HEK293 (cell line): ENCODE results near the gene EPS8.
A peak's percentile ranks its signal among the peaks of the same experiment; 100 is the strongest.

Experiments
- CTCF ChIA-PET: fragments of 350-600 bp; formaldehyde crosslinking; extraction: SDS; loops from one replicate; lab custom pipeline; 2021; ENCODE audit warnings: antibody characterized with exemption; lab: Yijun Ruan, JAX
- POLR2A ChIA-PET: fragments of 300-600 bp; formaldehyde crosslinking; extraction: SDS; loops from one replicate; lab custom pipeline; 2020; ENCODE audit warnings: antibody characterized with exemption, inconsistent platforms; lab: Yijun Ruan, JAX
- H3K27ac ChIP-seq: fragments of 200-500 bp; sonication (Bioruptor generic); 2 replicates; pipeline ENCODE4 v1.5.1; 2014; ENCODE audit warnings: low read depth, low read length, control low read depth, inconsistent platforms; ENCODE audit errors: extremely low read depth
- H3K36me3 ChIP-seq, 2 experiments: fragments of 200-500 bp in 1 of 2; sonication (Bioruptor generic) in 1 of 2; 1 replicate in 1 of 2; 2 replicates in 1 of 2; pipeline ENCODE4 v1.5.1; 2014 to 2017; ENCODE audit warnings: inconsistent platforms in 2 of 2, low read length in 2 of 2; ENCODE audit not compliant: control insufficient read depth in 2 of 2, insufficient read depth in 1 of 2
- H3K4me1 ChIP-seq: fragments of 200-500 bp; sonication (Bioruptor generic); 2 replicates; pipeline ENCODE4 v1.5.1; 2014; ENCODE audit warnings: mild to moderate bottlenecking, low read length, inconsistent platforms; ENCODE audit not compliant: control insufficient read depth, insufficient read depth
- H3K4me3 ChIP-seq: 2 replicates; pipeline ENCODE4 v1.5.1; 2011; ENCODE audit warnings: low read depth, mild to moderate bottlenecking, control low read depth, low read length, moderate library complexity
- H3K9me3 ChIP-seq: fragments of 200-500 bp; sonication (Bioruptor generic); 2 replicates; pipeline ENCODE4 v1.5.1; 2014; ENCODE audit warnings: low read depth, low read length, inconsistent platforms; ENCODE audit not compliant: control insufficient read depth, insufficient read depth
- PRDM10 ChIP-seq: fragments of 450-650 bp; formaldehyde crosslinking; IDR thresholded peaks from 2 replicates; pipeline ENCODE4 v1.5.1; 2016; ENCODE audit warnings: missing biosample characterization, missing genetic modification characterization
- PRDM6 ChIP-seq: fragments of 450-650 bp; formaldehyde crosslinking; IDR thresholded peaks from 2 replicates; pipeline ENCODE4 v1.5.1; 2017; ENCODE audit warnings: missing biosample characterization, missing genetic modification characterization
- REST ChIP-seq: fragments of 450-650 bp; formaldehyde crosslinking; IDR thresholded peaks from 2 replicates; pipeline ENCODE4 v1.5.1; 2016; ENCODE audit warnings: missing biosample characterization, missing genetic modification characterization
- ZBTB10 ChIP-seq: fragments of 450-650 bp; formaldehyde crosslinking; IDR thresholded peaks from 2 replicates; pipeline ENCODE4 v1.5.1; 2016; ENCODE audit warnings: missing biosample characterization, missing genetic modification characterization
- ZNF202 ChIP-seq: fragments of 450-650 bp; formaldehyde crosslinking; IDR thresholded peaks from 2 replicates; pipeline ENCODE4 v1.5.1; 2016; ENCODE audit warnings: missing biosample characterization, missing genetic modification characterization, borderline replicate concordance
- ZNF280C ChIP-seq: fragments of 450-650 bp; formaldehyde crosslinking; IDR thresholded peaks from 2 replicates; pipeline ENCODE4 v1.5.1; 2016; ENCODE audit warnings: missing biosample characterization, missing genetic modification characterization
- ZNF416 ChIP-seq: fragments of 450-650 bp; formaldehyde crosslinking; IDR thresholded peaks from 2 replicates; pipeline ENCODE4 v1.5.1; 2016; ENCODE audit warnings: missing biosample characterization, missing genetic modification characterization
- ZNF692 ChIP-seq: fragments of 450-650 bp; formaldehyde crosslinking; IDR thresholded peaks from 2 replicates; pipeline ENCODE4 v1.5.1; 2016; ENCODE audit warnings: missing biosample characterization, missing genetic modification characterization

EPS8 gene

GRCh38 chr12:15601210-15601800 is 187.9 kb downstream of the EPS8 start:
- Histone ChIP-seq H3K9me3 (no peaks in the 10 kb centered on the region), H3K4me1 (peaks cover 7% of the 10 kb centered on the region; the same call in 1 of the 2 replicates), H3K27ac (no peak overlapping the region), H3K4me3 (no peak overlapping the region), H3K36me3 (no peaks in the 10 kb centered on the region)
- ChIA-PET CTCF (no interaction called here), POLR2A (no interaction called here)
- no peak for TF ChIP-seq ZNF416 (tag by site-specific recombination)
- TF ChIP-seq ZNF280C, result no peak
- TF ChIP-seq PRDM6 (tag by site-specific recombination), result no peak
- TF ChIP-seq REST (tag by site-specific recombination), result no peak
- no peak for TF ChIP-seq ZNF202
- peak; percentile 43; the same call in 1 of the 2 replicates for TF ChIP-seq PRDM10 (tag by site-specific recombination)
- peak; percentile 91 for TF ChIP-seq ZNF692 (tag by site-specific recombination)

- CTCF ChIA-PET, result interaction anchor here (0.5 kb wide), 1 partner anchor 362 kb away, joined by 3 read pairs; no protein-coding TSS in a partner anchor
- Histone ChIP-seq H3K9me3 (no peaks in the 10 kb centered on the region), H3K36me3 (no peaks in the 10 kb centered on the region), H3K4me1 (peaks cover 7% of the 10 kb centered on the region; the same call in 1 of the 2 replicates), H3K4me3 (no peak overlapping the region), H3K27ac (no peak overlapping the region)
- POLR2A ChIA-PET, result no interaction called here
- no peak for TF ChIP-seq ZBTB10 (tag by site-specific recombination)
Observed at GRCh38 chr12:15600223-15600935, 188.8 kb downstream of the EPS8 start.
